B cell (primary cell): Measurements from ENCODE around the gene ZMPSTE24. TPM values are rescaled to one million over a fixed set of nuclear protein-coding genes. Genes with fewer than 3 reads are reported as not detected.

Experiments
- ATAC-seq: fragments of 200-7000 bp; cut with Tn5 transposase; one replicate; pipeline ENCODE4 v1.10.0; 2021; ENCODE audit warnings: low read depth, mild to moderate bottlenecking, moderate number of reproducible peaks, moderate library complexity
- CTCF ChIA-PET: fragments of 350-600 bp; sonication (Branson Sonifier 250); formaldehyde crosslinking; loops from one replicate; lab custom pipeline; 2021; ENCODE audit warnings: antibody characterized with exemption, inconsistent platforms; lab: Charles Lee
- POLR2A ChIA-PET: fragments of 350-600 bp; sonication (Branson Sonifier 250); formaldehyde crosslinking; loops from one replicate; lab custom pipeline; 2021; ENCODE audit warnings: antibody characterized with exemption; lab: Charles Lee
- DNase-seq: peaks from one replicate; pipeline ENCODE4 v3.0.0; 2013
- H2AFZ ChIP-seq: 2 replicates; pipeline ENCODE4 v1.6.1; 2012; ENCODE audit warnings: mild to moderate bottlenecking, low read depth, low read length; ENCODE audit not compliant: insufficient read depth, poor library complexity, severe bottlenecking
- H3K27ac ChIP-seq, 2 donors: 1 replicate in 1 of 2; 2 replicates in 1 of 2; pipeline ENCODE4 v1.5.1; 2012 to 2013; ENCODE audit warnings: low read length in 2 of 2, mild to moderate bottlenecking in 2 of 2, moderate library complexity in 1 of 2
- H3K27me3 ChIP-seq, 4 experiments: fragments of 200-600 bp in 1 of 4; sonication (generic) in 1 of 4; replicated peaks in 1 of 4; 1 replicate in 2 of 4; 2 replicates in 2 of 4; pipeline versions ENCODE4 v1.6.1 to v1.7.0; 2013 to 2016; ENCODE audit warnings: low read length in 3 of 4, mild to moderate bottlenecking in 2 of 4, mixed read lengths in 1 of 4, moderate library complexity in 1 of 4; ENCODE audit not compliant: insufficient read depth in 4 of 4, control insufficient read depth in 3 of 4; ENCODE audit errors: control extremely low read depth in 1 of 4
- H3K36me3 ChIP-seq, 2 experiments: replicated peaks in 1 of 2; 1 replicate in 1 of 2; 2 replicates in 1 of 2; pipeline versions ENCODE4 v1.6.1 to v1.7.1; 2013; ENCODE audit warnings: low read length in 1 of 2; ENCODE audit not compliant: insufficient read depth in 2 of 2, control insufficient read depth in 1 of 2; ENCODE audit errors: control extremely low read depth in 1 of 2, extremely low read depth in 1 of 2
- H3K4me1 ChIP-seq, 2 donors: fragments of 200-600 bp in 1 of 2; sonication (generic) in 1 of 2; 1 replicate in 1 of 2; 2 replicates in 1 of 2; pipeline versions ENCODE4 v1.5.1 to v1.6.1; 2013 to 2017; ENCODE audit warnings: low read length in 2 of 2; ENCODE audit not compliant: control insufficient read depth in 2 of 2, insufficient read depth in 2 of 2
- H3K4me2 ChIP-seq: replicated peaks from 2 replicates; pipeline ENCODE3; 2012; ENCODE audit warnings: mild to moderate bottlenecking, low read depth, low read length; ENCODE audit not compliant: poor library complexity, severe bottlenecking
- H3K4me3 ChIP-seq, 5 experiments: fragments of 200-600 bp in 1 of 5; sonication (generic) in 1 of 5; 1 replicate in 3 of 5; 2 replicates in 2 of 5; pipeline versions ENCODE4 v1.5.1 to v1.7.0; 2011 to 2016; ENCODE audit warnings: low read length in 4 of 5, mild to moderate bottlenecking in 4 of 5, low read depth in 2 of 5, control low read depth in 1 of 5, moderate library complexity in 1 of 5; ENCODE audit not compliant: insufficient read depth in 1 of 5; ENCODE audit errors: control extremely low read depth in 1 of 5, extremely low read depth in 1 of 5
- H3K79me2 ChIP-seq: fragments of 200-600 bp; sonication (generic); one replicate; pipeline ENCODE4 v1.6.0; 2016; ENCODE audit warnings: low read length; ENCODE audit not compliant: control insufficient read depth, insufficient read depth
- H3K9ac ChIP-seq: fragments of 200-600 bp; sonication (generic); 2 replicates; pipeline ENCODE4 v1.6.1; 2017; ENCODE audit warnings: mild to moderate bottlenecking, low read length, moderate library complexity
- H3K9me3 ChIP-seq, 3 donors: one replicate each; pipeline versions ENCODE4 v1.6.1 to v1.7.1; 2013; ENCODE audit warnings: low read length in 2 of 3; ENCODE audit not compliant: control insufficient read depth in 2 of 3, insufficient read depth in 1 of 3; ENCODE audit errors: control extremely low read depth in 1 of 3
- H4K20me1 ChIP-seq: 2 replicates; pipeline ENCODE4 v1.6.0; 2012; ENCODE audit warnings: mild to moderate bottlenecking, low read length; ENCODE audit not compliant: insufficient read depth, control insufficient read depth, poor library complexity, severe bottlenecking
- H3K27ac Mint-ChIP-seq: one replicate; pipeline ENCODE4 v1.8.0; 2021; ENCODE audit warnings: mixed read lengths
- H3K27me3 Mint-ChIP-seq: one replicate; pipeline ENCODE4 v1.8.0; 2021; ENCODE audit warnings: mixed read lengths
- H3K4me1 Mint-ChIP-seq: one replicate; pipeline ENCODE4 v1.8.0; 2021; ENCODE audit warnings: mixed read lengths
- H3K4me3 Mint-ChIP-seq: one replicate; pipeline ENCODE4 v1.8.0; 2021; ENCODE audit warnings: mixed read lengths
- H3K9me3 Mint-ChIP-seq: one replicate; pipeline ENCODE4 v1.8.0; 2022; ENCODE audit warnings: mixed read lengths; ENCODE audit not compliant: insufficient read depth
- EZH2 ChIP-seq: IDR thresholded peaks from 2 replicates; pipeline ENCODE4 v1.6.1; 2012; ENCODE audit warnings: borderline replicate concordance, low read depth, mild to moderate bottlenecking, moderate library complexity, low read length; ENCODE audit not compliant: insufficient read depth, poor library complexity, severe bottlenecking
- WGBS: methylation state at CpG from one replicate; pipeline ENCODE4 v1.1.5; 2013; ENCODE audit warnings: missing lambda C conversion rate; ENCODE audit not compliant: insufficient coverage; 5-methylcytosine and 5-hydroxymethylcytosine counted together
- intact Hi-C: fragments of 100-400 bp; cut with micrococcal nuclease; formaldehyde crosslinking; loops from one replicate; pipeline ENCODE4 v1.10.0; 2022
- polyA plus RNA-seq: library from polyadenylated mRNA; depleted of rRNA; stranded (reverse); fragments of >200 nt; gene quantifications from 2 replicates; pipeline ENCODE4 v1.2.3, GENCODE V29; 2012
- total RNA-seq, 2 donors: library from RNA; stranded (reverse); fragments of 120-200 nt in 1 of 2; gene quantifications; 1 replicate in 1 of 2; 2 replicates in 1 of 2; pipeline versions ENCODE4 v1.2.3 to v1.2.4, GENCODE V29; 2013 to 2022
- TF ChIP-seq, protein P1 (sequence below): fragments of 200-600 bp; IDR thresholded peaks from one replicate; pipeline ENCODE4 v1.8.0; 2022; ENCODE audit warnings: antibody characterized with exemption, mild to moderate bottlenecking

Gene ZMPSTE24
- total and polyA plus RNA-seq, 2 donors (not counting 1 experiment from before 2014, with no cell fraction given), result 3.5 to 18.5 TPM

DNA sequence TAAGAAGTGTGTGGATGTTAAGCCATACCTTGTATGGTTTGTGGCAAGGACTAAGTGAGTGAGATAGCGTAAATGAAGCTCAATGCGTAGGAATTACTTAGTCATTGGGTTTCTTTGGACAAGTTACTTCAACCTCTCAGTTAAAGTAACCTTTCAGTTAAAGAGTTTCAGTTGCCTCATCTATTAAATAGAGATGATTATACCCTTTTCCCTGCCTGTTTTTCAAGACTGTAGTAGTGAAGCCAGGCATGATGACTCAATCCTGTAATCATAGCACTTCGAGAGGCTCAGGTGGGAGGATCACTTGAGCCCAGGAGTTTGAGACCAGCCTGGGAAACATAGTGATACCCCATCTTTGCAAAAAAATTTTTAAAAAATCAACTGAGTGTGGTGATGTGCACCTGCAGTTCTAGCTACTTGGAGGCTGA, 6.3 kb downstream of the ZMPSTE24 start:
- Histone ChIP-seq H3K4me3 (no peak overlapping the region), H3K79me2 (peaks cover 43% of the 10 kb centered on the region), H2AFZ (no peak overlapping the region), H4K20me1 (no peaks in the 10 kb centered on the region), H3K36me3 (peaks cover 2 to 62% of the 10 kb centered on the region in 2 experiments), H3K4me2 (no peak overlapping the region), H3K27me3 (no peaks in the 10 kb centered on the region), H3K9ac (no peak overlapping the region), H3K27ac (no peak overlapping the region), H3K4me1 (no peaks in the 10 kb centered on the region), H3K9me3 (no peaks in the 10 kb centered on the region)
- DNase-seq (no peak), ATAC-seq (no peak)
- Mint-ChIP-seq H3K4me1 (peaks cover 10% of the 10 kb centered on the region), H3K27me3 (no peaks in the 10 kb centered on the region), H3K9me3 (no peaks in the 10 kb centered on the region), H3K4me3 (no peak overlapping the region), H3K27ac (no peak overlapping the region)
- intact Hi-C loops, result no loop called here
- TF ChIP-seq, protein P1, sequence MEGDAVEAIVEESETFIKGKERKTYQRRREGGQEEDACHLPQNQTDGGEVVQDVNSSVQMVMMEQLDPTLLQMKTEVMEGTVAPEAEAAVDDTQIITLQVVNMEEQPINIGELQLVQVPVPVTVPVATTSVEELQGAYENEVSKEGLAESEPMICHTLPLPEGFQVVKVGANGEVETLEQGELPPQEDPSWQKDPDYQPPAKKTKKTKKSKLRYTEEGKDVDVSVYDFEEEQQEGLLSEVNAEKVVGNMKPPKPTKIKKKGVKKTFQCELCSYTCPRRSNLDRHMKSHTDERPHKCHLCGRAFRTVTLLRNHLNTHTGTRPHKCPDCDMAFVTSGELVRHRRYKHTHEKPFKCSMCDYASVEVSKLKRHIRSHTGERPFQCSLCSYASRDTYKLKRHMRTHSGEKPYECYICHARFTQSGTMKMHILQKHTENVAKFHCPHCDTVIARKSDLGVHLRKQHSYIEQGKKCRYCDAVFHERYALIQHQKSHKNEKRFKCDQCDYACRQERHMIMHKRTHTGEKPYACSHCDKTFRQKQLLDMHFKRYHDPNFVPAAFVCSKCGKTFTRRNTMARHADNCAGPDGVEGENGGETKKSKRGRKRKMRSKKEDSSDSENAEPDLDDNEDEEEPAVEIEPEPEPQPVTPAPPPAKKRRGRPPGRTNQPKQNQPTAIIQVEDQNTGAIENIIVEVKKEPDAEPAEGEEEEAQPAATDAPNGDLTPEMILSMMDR, result no peak
- no peak for TF ChIP-seq EZH2
- POLR2A ChIA-PET, result no interaction called here
- CTCF ChIA-PET, result no interaction called here
- 83% methylated on average over 1 of the region's 3 CpGs for WGBS

DNA sequence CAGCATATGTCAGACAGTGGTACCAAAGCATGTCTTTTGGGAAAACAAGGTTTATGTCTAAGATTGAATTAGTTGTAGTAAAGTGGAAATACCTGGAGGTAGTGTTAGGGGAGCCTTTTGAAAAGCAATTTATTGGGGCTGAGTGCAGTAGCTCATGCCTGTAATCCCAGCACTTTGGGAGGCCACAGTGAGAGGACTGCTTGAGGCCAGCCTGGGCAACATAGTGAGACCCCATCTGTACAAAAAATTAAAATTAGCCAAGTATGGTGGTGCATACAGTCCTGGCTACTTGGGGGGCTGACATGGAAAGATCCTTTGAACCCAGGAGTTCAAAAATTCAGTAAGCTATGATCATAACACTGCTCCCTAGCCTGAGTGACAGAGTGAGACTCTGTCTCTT, 7.3 kb downstream of the ZMPSTE24 start:
- H3K27ac ChIP-seq, result no peak overlapping the region
- no peak overlapping the region for H2AFZ ChIP-seq
- DNase-seq, result no peak
- no peaks in the 10 kb centered on the region for H3K9me3 Mint-ChIP-seq
- no peak overlapping the region for H3K9ac ChIP-seq
- H3K4me3 Mint-ChIP-seq, result no peak overlapping the region
- no peaks in the 10 kb centered on the region for H3K27me3 ChIP-seq
- CTCF ChIA-PET, result interaction anchor here (1.4 kb wide), 1 partner anchor 73 kb away, joined by 5 read pairs; no protein-coding TSS in a partner anchor
- H3K4me3 ChIP-seq, result no peak overlapping the region
- H3K9me3 ChIP-seq, result no peaks in the 10 kb centered on the region
- TF ChIP-seq EZH2, result no peak
- TF ChIP-seq, protein P1, result no peak
- H3K36me3 ChIP-seq, result peaks cover 2 to 69% of the 10 kb centered on the region in 2 experiments
- peaks cover 6% of the 10 kb centered on the region for H3K4me1 Mint-ChIP-seq
- H3K27me3 Mint-ChIP-seq, result no peaks in the 10 kb centered on the region
- peaks cover 43% of the 10 kb centered on the region for H3K79me2 ChIP-seq
- ATAC-seq, result no peak
- intact Hi-C loops, result no loop called here
- no peaks in the 10 kb centered on the region for H3K4me1 ChIP-seq
- no peaks in the 10 kb centered on the region for H4K20me1 ChIP-seq
- no peak overlapping the region for H3K27ac Mint-ChIP-seq
- H3K4me2 ChIP-seq, result no peak overlapping the region
- POLR2A ChIA-PET, result no interaction called here
